ENCODE results near the gene KCNQ1. TPM values are rescaled to one million over a fixed set of nuclear protein-coding genes. Genes with fewer than 3 reads are reported as not detected.

Gene KCNQ1
- total and polyA plus RNA-seq, 7 donors = 1.1 to 25.2 (median 3.8) TPM

GRCh38 chr11:2755071-2755470, 310.3 kb downstream of the KCNQ1 start:
- Histone ChIP-seq H3K36me3 (no peaks in the 10 kb centered on the region), H3K27ac (no peak overlapping the region), H3K27me3 (no peaks in the 10 kb centered on the region), H3K4me3 (no peak overlapping the region), H3K4me1 (no peaks in the 10 kb centered on the region), H3K9me3 (peaks cover 0 to 6% (median 0%) of the 10 kb centered on the region in 4 donors)
- TF ChIP-seq EP300 (IDR thresholded peaks at IDR 0.05) (no peak), CTCF (IDR thresholded peaks at IDR 0.05) (no peak), POLR2AphosphoS5 (IDR thresholded peaks at IDR 0.05) (no peak), POLR2A (IDR thresholded peaks at IDR 0.05) (no peak)
- WGBS, 2 donors = 85 to 89% methylated on average over 8 of the region's 8 CpGs
- no peak for DNase-seq
- intact Hi-C loops (cut with DNase I) = no loop called here

- DNase-seq = no peak
- H3K4me3 ChIP-seq = no peak overlapping the region
- H3K9me3 ChIP-seq = peaks cover 0 to 6% (median 0%) of the 10 kb centered on the region in 4 donors
- no peaks in the 10 kb centered on the region for H3K4me1 ChIP-seq
- TF ChIP-seq POLR2A (IDR thresholded peaks at IDR 0.05) = no peak
- no peak for TF ChIP-seq CTCF (IDR thresholded peaks at IDR 0.05)
- TF ChIP-seq POLR2AphosphoS5 (IDR thresholded peaks at IDR 0.05) = no peak
- no peak for TF ChIP-seq EP300 (IDR thresholded peaks at IDR 0.05)
- WGBS, 2 donors = 92 to 94% methylated on average over 14 of the region's 14 CpGs
- no peaks in the 10 kb centered on the region for H3K27me3 ChIP-seq
- intact Hi-C loops (cut with DNase I) = no loop called here
- no peaks in the 10 kb centered on the region for H3K36me3 ChIP-seq
- no peak overlapping the region for H3K27ac ChIP-seq
Measured at GRCh38 chr11:2758751-2759150, 313.9 kb downstream of the KCNQ1 start.

DNA sequence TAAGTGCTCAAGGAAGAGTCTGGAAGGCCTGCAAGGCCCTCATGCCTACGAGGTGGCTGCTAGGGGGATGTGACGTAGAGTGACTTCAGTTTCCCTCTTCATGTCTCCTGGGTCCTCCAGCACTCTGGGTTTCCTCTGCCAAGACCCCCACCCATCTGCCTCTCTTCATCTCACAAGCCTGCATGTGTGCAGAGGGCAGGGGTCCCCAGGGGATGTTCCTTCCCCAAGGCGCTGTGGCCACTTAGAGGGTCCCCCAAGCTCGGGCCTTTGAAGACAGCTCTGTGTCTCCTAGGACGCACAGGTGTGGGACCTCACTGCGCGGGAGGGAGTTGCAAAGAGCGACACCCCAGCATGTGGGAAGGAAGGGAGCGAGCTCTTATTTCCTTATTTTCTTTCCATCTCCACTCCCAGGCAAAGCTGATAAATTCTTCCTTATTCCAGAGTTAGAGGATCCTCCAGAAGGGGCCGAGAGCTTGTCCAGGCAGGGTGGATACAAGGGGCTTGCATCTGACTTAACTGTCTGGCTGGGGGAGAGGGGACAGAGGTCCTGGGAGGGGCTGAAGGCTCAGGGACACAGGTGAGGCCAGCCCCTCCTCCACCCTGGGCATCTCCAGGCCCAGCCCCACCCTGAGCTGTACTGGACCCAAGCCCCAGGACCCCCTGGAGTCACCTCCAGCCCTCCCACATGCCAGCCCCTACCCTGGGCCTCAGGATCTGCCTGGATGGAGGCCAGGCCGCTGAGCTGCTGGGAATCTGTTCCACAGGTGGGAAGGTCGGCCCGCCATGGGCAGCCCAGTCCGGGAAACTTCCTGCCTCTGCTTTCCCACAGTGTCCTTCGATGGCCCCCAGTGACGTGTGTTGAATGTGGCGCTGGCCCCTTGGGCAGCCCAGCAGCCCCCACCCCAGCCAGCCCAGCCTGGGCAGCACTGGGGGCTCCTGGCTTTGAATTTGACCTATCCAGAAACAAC, 314.7 kb downstream of the KCNQ1 start:
- H3K4me3 ChIP-seq = no peak overlapping the region
- H3K27me3 ChIP-seq = no peaks in the 10 kb centered on the region
- H3K4me1 ChIP-seq = no peaks in the 10 kb centered on the region
- intact Hi-C loops (cut with DNase I) = no loop called here
- no peak overlapping the region for H3K27ac ChIP-seq
- DNase-seq = peak; percentile 52
- WGBS, 2 donors = 89 to 93% methylated on average over 17 of the region's 17 CpGs
- TF ChIP-seq EP300 (IDR thresholded peaks at IDR 0.05) (no peak), CTCF (IDR thresholded peaks at IDR 0.05) (no peak), POLR2A (IDR thresholded peaks at IDR 0.05) (no peak), POLR2AphosphoS5 (IDR thresholded peaks at IDR 0.05) (no peak)
- H3K9me3 ChIP-seq = peaks cover 0 to 6% (median 0%) of the 10 kb centered on the region in 4 donors
- no peaks in the 10 kb centered on the region for H3K36me3 ChIP-seq

- 88 to 93% methylated on average over 20 of the region's 20 CpGs for WGBS, 2 donors
- Histone ChIP-seq H3K27me3 (no peaks in the 10 kb centered on the region), H3K4me3 (no peak overlapping the region), H3K36me3 (no peaks in the 10 kb centered on the region), H3K4me1 (no peaks in the 10 kb centered on the region), H3K27ac (no peak overlapping the region), H3K9me3 (peaks cover 0 to 6% (median 0%) of the 10 kb centered on the region in 4 donors)
- DNase-seq = peak; percentile 59
- TF ChIP-seq POLR2AphosphoS5 (IDR thresholded peaks at IDR 0.05) (no peak), CTCF (IDR thresholded peaks at IDR 0.05) (no peak), EP300 (IDR thresholded peaks at IDR 0.05) (no peak), POLR2A (IDR thresholded peaks at IDR 0.05) (no peak)
- intact Hi-C loops (cut with DNase I) = no loop called here
Measured at GRCh38 chr11:2760196-2760871, 315.5 kb downstream of the KCNQ1 start.

Data from sigmoid colon (tissue), 7 donors.